Hypothalamus (tissue), 51 donors: ENCODE measurements around the gene VWDE.

Experiments used
- DNase-seq, 51 donors: peaks; one replicate each; lab custom pipeline; 2025; lab: John Stamatoyannopoulos, UW

Gene VWDE

GRCh38 chr7:12350971-12351370 lies 52.7 kb downstream of the VWDE start:
- no peak for DNase-seq

- no peak for DNase-seq
Measured at GRCh38 chr7:12337095-12337494, 66.6 kb downstream of the VWDE start.

- no peak for DNase-seq
Measured at GRCh38 chr7:12328888-12329770, 74.5 kb downstream of the VWDE start.

- DNase-seq: no peak
Measured at GRCh38 chr7:12327922-12328321, 75.7 kb downstream of the VWDE start.

- DNase-seq: no peak
Measured at GRCh38 chr7:12325646-12326045, 78.0 kb downstream of the VWDE start.

GRCh38 chr7:12323415-12323814 lies 80.2 kb downstream of the VWDE start:
- DNase-seq: no peak

- DNase-seq: no peak
Measured at GRCh38 chr7:12322903-12323300, 80.8 kb downstream of the VWDE start.

- DNase-seq: no peak
Measured at GRCh38 chr7:12322284-12322902, 81.3 kb downstream of the VWDE start.

GRCh38 chr7:12320987-12321647 lies 82.5 kb downstream of the VWDE start:
- DNase-seq: no peak

GRCh38 chr7:12320241-12320986 lies 83.3 kb downstream of the VWDE start:
- DNase-seq: no peak

- DNase-seq: no peak
Measured at GRCh38 chr7:12317675-12318074, 86.0 kb downstream of the VWDE start.

GRCh38 chr7:12316925-12317324 lies 86.7 kb downstream of the VWDE start:
- no peak for DNase-seq

- DNase-seq: no peak
Measured at GRCh38 chr7:12315049-12315448, 88.6 kb downstream of the VWDE start.

GRCh38 chr7:12314199-12314598 lies 89.5 kb downstream of the VWDE start:
- DNase-seq: no peak

GRCh38 chr7:12305502-12305901 lies 98.2 kb downstream of the VWDE start:
- no peak for DNase-seq

GRCh38 chr7:12303495-12303894 lies 100.2 kb downstream of the VWDE start:
- no peak for DNase-seq

- DNase-seq: no peak
Measured at GRCh38 chr7:12303062-12303461, 100.6 kb downstream of the VWDE start.

GRCh38 chr7:12300415-12300814 lies 103.2 kb downstream of the VWDE start:
- no peak for DNase-seq

GRCh38 chr7:12299367-12299766 lies 104.3 kb downstream of the VWDE start:
- DNase-seq: no peak

- no peak for DNase-seq
Measured at GRCh38 chr7:12297283-12298108, 106.2 kb downstream of the VWDE start.
